COLO668 (cell line): ENCODE data around the gene PNMA3.
"Not testable (repeated sequence)": the region's sequence is repeated elsewhere in the genome, so short reads cannot be mapped to it uniquely, and the experiment has no call there.

Experiments
- DNase-seq: peaks from one replicate; lab custom pipeline; 2025; ENCODE audit not compliant: unreplicated experiment; lab: John Stamatoyannopoulos, UW

Gene PNMA3

GRCh38 chrX:153073331-153073730 is 17.1 kb downstream of the PNMA3 start:
- DNase-seq: not testable (repeated sequence)

GRCh38 chrX:153074262-153074899 is 18.1 kb downstream of the PNMA3 start:
- DNase-seq: no peak

GRCh38 chrX:153074935-153075334 is 18.7 kb downstream of the PNMA3 start:
- DNase-seq: no peak

DNA sequence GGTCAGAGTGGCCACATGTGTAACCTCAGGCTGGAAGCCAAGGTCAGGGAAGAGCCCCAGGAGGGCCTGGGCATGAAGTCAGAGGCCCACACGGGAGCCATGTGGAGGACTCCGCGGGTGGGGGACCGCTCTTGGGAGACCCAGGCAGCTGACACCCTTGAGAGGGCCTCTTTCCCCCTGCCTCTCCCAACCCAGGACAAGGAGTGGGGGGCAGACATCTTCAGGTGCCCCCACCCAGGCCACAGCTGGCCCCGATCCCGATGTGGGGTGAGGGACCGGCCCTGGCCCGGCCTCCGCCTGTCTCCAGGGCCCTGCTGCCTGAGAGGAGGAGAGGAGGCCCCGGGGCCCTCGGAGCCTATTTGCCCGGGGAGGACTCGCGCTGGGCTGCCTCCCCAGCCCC is 19.1 kb downstream of the PNMA3 start:
- no peak for DNase-seq

- DNase-seq: not testable (repeated sequence)
Measured at GRCh38 chrX:153077437-153078135, 21.3 kb downstream of the PNMA3 start.

DNA sequence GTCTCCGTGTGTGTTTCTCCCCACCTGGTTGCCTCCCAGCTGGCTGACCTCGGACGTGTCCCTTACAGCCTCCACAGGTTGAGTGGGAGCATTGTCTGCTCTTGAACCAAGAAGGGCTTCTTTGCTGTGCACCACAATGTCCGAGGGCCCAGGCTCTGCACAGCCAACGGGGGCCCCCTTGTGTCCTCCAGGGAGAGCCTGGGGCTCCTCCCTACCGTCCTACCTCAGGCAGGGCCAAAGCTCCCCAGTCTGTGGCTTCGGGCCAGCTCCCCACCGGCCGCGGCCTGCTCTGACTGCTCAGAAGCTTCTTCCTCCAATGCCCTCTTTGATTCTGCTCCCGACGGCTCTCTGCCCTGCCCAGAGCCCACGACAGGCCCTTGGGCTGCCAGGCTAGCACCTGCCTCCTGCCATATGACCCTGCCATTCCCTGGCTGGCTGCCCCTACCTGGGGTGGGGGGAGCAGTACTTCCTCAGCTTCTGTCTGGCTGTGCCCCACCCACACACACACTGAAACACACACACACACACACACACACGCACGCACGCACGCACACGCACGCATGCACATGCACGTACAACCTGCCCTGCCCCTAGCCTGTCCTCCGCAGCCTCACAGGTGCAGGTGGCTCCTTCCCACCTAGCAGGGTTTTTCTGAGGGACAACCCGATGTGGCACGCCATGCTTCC is 27.1 kb downstream of the PNMA3 start:
- DNase-seq: not testable (repeated sequence)

- DNase-seq: no peak
Measured at GRCh38 chrX:153102418-153102817, 46.1 kb downstream of the PNMA3 start.

GRCh38 chrX:153104959-153105358 is 48.7 kb downstream of the PNMA3 start:
- not testable (repeated sequence) for DNase-seq

- DNase-seq: not testable (repeated sequence)
Measured at GRCh38 chrX:153106092-153106801, 50.0 kb downstream of the PNMA3 start.
